Lower lobe of right lung (tissue), 2 donors: ENCODE data around the gene KLRG1. TPM values are rescaled to one million over a fixed set of nuclear protein-coding genes. Genes with fewer than 3 reads are reported as not detected.

Experiments
- ATAC-seq, 2 donors: fragments of 200-7000 bp; cut with Tn5 transposase; one replicate each; pipeline ENCODE4 v1.9.1; 2020 to 2022; ENCODE audit warnings: mild to moderate bottlenecking in 2 of 2, moderate library complexity in 2 of 2
- DNase-seq: peaks from one replicate; pipeline ENCODE4 v3.0.0-alpha.2; 2020
- H3K27ac ChIP-seq: fragments of 200-600 bp; one replicate; pipeline ENCODE4 v1.8.0; 2022
- H3K27me3 ChIP-seq: fragments of 200-600 bp; one replicate; pipeline ENCODE4 v1.8.0; 2022; ENCODE audit warnings: low read depth
- H3K36me3 ChIP-seq: fragments of 200-600 bp; one replicate; pipeline ENCODE4 v1.8.0; 2022; ENCODE audit warnings: mild to moderate bottlenecking
- H3K4me1 ChIP-seq: fragments of 200-600 bp; one replicate; pipeline ENCODE4 v1.8.0; 2022
- H3K4me3 ChIP-seq: fragments of 200-600 bp; one replicate; pipeline ENCODE4 v1.8.0; 2022; ENCODE audit warnings: mild to moderate bottlenecking
- H3K9me3 ChIP-seq: fragments of 200-600 bp; one replicate; pipeline ENCODE4 v1.8.0; 2022
- intact Hi-C: fragments of 100-400 bp; cut with DNase I; formaldehyde crosslinking; loops from one replicate; pipeline ENCODE4 v1.11.0; 2022
- total RNA-seq: library from RNA; stranded (reverse); fragmentation: NEBNext Ultra II Directional; extraction: Animal tissue kit (Norgen Biotek cat#: 25700); gene quantifications from one replicate; pipeline ENCODE4 v1.2.1, GENCODE V29; 2021
- TF ChIP-seq, protein P1 (sequence below): fragments of 200-600 bp; IDR thresholded peaks from one replicate; pipeline ENCODE4 v1.8.0; 2022; ENCODE audit warnings: antibody characterized with exemption, mild to moderate bottlenecking
- donor health status: DM: no; HTN: yes; CAD: no; lungs with severe emphysema.

The KLRG1 gene
- total RNA-seq, 1 donor from 2014 or later: 4.8 TPM

DNA sequence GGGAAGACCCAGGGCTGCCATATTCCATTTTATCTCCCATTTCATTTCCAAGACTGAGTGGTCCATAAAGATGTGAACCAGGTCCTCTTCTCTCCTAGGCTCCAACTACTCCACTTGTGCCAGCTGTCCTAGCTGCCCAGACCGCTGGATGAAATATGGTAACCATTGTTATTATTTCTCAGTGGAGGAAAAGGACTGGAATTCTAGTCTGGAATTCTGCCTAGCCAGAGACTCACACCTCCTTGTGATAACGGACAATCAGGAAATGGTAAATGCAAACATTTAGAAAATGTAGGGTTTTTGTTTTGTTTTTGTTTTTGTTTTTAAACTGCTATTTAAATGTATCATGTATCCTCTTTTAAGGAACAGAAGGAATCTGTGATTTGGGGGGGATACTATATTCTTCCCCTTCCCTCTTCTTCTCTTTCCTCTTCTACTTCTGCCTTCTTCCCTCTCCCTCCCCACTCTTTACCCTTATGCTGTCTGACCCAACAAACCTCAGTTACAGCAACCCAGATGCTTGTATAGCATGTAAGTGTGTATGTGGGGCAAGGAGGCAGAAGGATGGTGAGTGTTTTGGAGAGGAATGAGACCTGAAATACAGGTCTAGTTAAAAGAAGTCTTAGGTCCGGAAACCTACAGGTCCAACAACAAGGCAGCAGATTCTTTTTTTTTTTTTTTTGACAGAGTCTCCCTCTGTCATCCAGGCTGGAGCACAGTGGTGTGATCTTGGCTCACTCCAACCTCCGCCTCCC is 5.9 kb downstream of the KLRG1 start:
- H3K27me3 ChIP-seq: no peaks in the 10 kb centered on the region
- no peaks in the 10 kb centered on the region for H3K36me3 ChIP-seq
- intact Hi-C loops: no loop called here
- H3K4me3 ChIP-seq: no peak overlapping the region
- no peak overlapping the region for H3K27ac ChIP-seq
- TF ChIP-seq, protein P1, sequence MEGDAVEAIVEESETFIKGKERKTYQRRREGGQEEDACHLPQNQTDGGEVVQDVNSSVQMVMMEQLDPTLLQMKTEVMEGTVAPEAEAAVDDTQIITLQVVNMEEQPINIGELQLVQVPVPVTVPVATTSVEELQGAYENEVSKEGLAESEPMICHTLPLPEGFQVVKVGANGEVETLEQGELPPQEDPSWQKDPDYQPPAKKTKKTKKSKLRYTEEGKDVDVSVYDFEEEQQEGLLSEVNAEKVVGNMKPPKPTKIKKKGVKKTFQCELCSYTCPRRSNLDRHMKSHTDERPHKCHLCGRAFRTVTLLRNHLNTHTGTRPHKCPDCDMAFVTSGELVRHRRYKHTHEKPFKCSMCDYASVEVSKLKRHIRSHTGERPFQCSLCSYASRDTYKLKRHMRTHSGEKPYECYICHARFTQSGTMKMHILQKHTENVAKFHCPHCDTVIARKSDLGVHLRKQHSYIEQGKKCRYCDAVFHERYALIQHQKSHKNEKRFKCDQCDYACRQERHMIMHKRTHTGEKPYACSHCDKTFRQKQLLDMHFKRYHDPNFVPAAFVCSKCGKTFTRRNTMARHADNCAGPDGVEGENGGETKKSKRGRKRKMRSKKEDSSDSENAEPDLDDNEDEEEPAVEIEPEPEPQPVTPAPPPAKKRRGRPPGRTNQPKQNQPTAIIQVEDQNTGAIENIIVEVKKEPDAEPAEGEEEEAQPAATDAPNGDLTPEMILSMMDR: no peak
- no peaks in the 10 kb centered on the region for H3K4me1 ChIP-seq
- ATAC-seq (no peak), DNase-seq (no peak)
- H3K9me3 ChIP-seq: no peaks in the 10 kb centered on the region

DNA sequence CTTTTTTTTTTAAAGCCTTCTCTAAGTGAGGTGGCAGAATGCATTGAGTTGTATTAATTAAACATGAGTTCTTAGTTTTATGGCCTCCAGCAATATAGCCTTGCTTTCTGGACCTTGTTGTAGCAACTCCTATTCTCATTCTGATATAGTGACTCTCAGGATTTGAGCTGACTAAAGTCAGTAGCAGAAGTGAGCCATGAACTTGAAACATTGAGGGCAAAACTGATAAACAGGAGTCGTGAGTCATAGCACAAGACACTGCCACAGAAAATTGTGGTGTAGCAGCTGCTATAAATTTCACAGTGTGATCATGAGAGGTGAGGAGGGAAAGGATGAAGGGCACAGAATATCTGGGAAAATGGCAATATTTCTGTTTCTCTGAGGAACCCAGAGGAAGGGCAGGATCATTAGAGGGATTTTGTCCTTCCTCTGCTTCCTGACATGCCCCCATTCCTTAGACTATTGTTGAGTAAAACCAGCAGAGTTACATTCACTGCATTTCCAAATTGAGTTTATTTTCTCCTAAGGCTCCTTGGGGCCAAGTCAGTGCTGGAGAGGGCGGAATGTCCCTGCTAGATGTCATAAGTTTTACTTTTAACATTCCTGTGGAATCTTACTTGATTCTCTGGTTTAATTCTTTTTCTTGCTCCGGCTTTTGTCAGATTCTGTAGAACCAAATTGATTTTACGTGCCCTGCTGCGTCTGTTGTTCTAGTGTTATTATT is 7.5 kb downstream of the KLRG1 start:
- intact Hi-C loops: no loop called here
- Histone ChIP-seq H3K4me3 (no peak overlapping the region), H3K9me3 (no peaks in the 10 kb centered on the region), H3K36me3 (no peaks in the 10 kb centered on the region), H3K27ac (no peak overlapping the region), H3K27me3 (no peaks in the 10 kb centered on the region), H3K4me1 (no peaks in the 10 kb centered on the region)
- ATAC-seq: no peak
- TF ChIP-seq, protein P1: no peak
- no peak for DNase-seq

DNA sequence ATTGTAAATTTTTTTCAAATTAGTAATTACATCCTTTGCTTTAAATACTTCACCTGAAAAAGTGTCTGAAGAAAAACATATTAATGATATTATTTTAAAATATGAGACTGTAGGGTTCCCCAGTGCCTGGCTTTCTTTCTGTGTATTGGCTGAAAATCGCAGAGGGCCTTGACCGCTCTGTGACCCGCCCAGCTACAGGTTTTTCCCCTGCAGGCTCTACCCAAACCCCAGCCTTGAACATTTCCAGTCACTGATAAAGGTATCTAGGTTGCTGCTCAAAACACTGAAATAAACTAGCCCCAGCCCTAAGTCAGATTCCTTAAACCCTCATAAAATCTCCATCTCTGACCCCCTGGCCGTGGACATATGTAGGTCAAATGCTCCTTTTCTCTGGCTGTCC is 11.9 kb downstream of the KLRG1 start:
- DNase-seq (no peak), ATAC-seq (no peak)
- no peaks in the 10 kb centered on the region for H3K4me1 ChIP-seq
- H3K36me3 ChIP-seq: no peaks in the 10 kb centered on the region
- intact Hi-C loops: no loop called here
- no peaks in the 10 kb centered on the region for H3K27me3 ChIP-seq
- H3K9me3 ChIP-seq: no peaks in the 10 kb centered on the region
- H3K27ac ChIP-seq: no peak overlapping the region
- TF ChIP-seq, protein P1: no peak
- H3K4me3 ChIP-seq: no peak overlapping the region

DNA sequence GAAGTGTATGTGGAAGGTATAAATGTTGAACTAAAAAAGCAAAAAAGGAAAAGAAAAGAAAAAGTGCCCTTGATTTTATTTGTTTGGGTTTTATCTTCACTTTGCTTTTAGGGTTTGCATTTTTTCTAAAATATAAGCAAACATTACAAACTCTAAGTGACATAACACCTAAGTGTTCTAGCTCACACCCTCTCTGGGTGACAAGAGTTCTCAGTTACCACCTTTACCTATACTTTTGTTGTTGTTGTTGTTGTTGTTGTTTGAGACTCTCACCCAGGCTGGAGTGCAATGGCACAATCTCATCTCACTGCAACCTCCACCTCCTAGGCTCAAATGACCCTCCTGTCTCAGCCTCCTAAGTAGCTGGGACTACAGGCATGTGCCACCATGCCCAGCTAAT is 13.0 kb downstream of the KLRG1 start:
- Histone ChIP-seq H3K4me1 (no peaks in the 10 kb centered on the region), H3K36me3 (no peaks in the 10 kb centered on the region), H3K27ac (no peak overlapping the region), H3K9me3 (no peaks in the 10 kb centered on the region), H3K4me3 (no peak overlapping the region), H3K27me3 (no peaks in the 10 kb centered on the region)
- TF ChIP-seq, protein P1: no peak
- DNase-seq (no peak), ATAC-seq (no peak)
- intact Hi-C loops: no loop called here

DNA sequence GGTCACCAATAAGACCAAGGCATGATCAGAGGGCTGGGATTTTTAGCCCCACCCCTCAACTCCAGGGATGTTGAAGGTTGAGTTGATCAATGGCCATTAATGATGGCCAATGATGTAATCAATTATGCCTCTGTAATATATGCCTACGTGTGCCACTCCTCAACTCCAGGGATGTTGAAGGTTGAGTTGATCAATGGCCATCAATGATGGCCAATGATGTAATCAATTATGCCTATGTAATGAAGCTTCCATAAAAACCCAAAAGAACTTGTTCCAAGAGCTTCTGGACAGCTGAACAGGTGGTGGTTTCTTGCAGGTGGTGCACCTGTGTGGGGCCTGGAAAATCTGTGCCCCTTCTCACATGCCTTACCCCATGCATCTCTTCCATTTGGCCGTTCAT is 33.2 kb downstream of the KLRG1 start:
- Histone ChIP-seq H3K4me3 (no peak overlapping the region), H3K4me1 (no peaks in the 10 kb centered on the region), H3K36me3 (no peaks in the 10 kb centered on the region), H3K27me3 (no peaks in the 10 kb centered on the region), H3K27ac (no peak overlapping the region), H3K9me3 (peaks cover 8% of the 10 kb centered on the region)
- ATAC-seq (no peak), DNase-seq (no peak)
- intact Hi-C loops: no loop called here
- TF ChIP-seq, protein P1: no peak
